ENCODE measurements around the gene LRRC61.
A peak's percentile ranks its signal among the peaks of the same experiment; 100 is the strongest.
"Not testable (repeated sequence)": the region's sequence is repeated elsewhere in the genome, so short reads cannot be mapped to it uniquely, and the experiment has no call there.

LRRC61 gene

DNA sequence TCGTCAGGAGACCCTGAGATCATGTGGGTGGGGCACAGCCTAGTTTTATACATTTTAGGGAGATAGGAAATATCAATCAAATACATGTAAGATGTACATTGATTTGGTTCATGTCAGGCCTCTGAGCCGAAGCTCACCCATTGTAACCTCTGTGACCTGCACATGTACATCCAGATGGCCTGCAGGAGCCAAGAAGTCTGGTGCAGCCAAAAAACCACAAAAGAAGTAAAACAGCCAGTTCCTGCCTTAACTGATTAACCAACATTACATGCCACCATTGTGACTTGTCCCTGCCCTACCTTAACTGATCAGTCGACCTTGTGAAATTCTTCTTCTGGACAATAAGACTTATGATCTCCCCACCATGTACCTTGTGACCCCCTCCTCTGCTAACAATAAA lies 16.0 kb upstream of the LRRC61 start:
- no peak for DNase-seq (ENCODE audit: low spot score)

DNA sequence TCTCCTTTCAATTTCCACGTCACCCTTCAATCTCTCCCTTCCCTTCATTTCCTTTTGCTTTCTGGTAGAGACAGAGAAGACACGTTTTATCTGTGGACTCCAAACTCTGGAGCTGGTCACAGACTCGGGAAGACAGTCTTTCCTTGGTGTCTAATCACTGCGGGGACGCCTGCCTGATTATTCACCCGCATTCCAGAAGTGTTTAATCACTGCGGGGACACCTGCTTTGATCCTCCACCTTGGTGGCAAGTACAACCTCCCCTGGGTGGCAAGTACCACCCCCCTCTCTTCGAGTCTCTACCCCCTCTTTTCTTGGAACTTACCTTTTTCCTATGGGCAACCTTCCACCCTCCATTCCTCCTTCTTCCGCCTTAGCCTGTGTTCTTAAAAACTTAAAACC lies 15.3 kb upstream of the LRRC61 start:
- no peak for DNase-seq (ENCODE audit: low spot score)

DNA sequence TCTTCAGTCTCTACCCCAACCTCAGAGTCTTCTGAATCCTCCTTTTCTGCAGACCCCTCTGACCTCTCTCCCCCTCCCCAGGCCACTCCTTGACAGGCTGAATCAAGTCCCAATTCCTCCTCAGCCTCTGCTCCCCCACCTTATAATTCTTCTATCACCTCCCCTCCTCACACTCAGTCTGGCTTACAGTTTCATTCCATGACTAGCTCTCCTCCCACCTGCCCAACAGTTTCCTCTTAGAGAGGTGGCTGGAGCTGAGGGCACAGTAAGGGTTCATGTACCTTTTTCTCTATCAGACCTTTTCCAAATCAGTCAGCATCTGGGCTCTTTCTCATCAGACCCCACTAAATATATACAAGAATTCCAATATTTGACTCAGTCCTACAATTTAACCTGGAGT lies 14.6 kb upstream of the LRRC61 start:
- DNase-seq (ENCODE audit: low spot score) = no peak

DNA sequence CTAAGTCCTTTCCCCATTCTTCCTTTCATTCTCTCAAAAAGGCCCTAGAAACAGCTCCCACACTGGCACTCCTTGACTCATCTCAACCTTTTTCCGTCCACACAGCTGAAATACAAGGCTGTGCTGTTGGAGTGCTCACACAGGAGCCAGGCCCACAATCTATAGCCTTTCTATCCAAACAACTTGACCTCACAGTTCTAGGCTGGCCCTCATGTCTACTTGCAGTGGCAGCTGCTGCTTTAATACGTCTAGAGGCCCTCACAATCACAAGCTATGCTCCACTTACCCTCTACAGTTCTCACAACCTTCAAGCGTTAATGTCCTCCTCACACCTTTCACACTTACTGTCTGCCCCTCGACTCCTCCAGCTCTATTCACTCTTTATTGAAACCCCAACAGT lies 12.0 kb upstream of the LRRC61 start:
- no peak for DNase-seq (ENCODE audit: low spot score)

DNA sequence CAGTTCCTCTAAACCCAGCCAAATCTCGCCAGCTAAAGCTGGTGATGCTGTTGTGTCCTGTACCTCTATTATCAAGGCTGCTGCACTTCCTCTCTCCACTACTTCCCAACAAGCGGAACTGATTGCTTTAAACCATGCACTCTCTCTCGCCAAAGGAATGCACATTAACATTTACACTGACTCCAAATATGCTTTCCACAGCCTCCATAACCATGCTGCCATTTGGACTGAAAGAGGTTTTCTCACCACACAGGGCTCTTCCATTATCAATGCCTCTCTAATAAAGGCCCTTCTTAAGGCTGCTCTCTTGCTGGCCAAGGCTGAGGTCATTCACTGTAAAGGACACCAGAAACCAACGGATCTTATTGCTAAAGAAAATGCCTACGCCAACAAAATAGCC lies 11.4 kb upstream of the LRRC61 start:
- DNase-seq (ENCODE audit: low spot score) = no peak

DNA sequence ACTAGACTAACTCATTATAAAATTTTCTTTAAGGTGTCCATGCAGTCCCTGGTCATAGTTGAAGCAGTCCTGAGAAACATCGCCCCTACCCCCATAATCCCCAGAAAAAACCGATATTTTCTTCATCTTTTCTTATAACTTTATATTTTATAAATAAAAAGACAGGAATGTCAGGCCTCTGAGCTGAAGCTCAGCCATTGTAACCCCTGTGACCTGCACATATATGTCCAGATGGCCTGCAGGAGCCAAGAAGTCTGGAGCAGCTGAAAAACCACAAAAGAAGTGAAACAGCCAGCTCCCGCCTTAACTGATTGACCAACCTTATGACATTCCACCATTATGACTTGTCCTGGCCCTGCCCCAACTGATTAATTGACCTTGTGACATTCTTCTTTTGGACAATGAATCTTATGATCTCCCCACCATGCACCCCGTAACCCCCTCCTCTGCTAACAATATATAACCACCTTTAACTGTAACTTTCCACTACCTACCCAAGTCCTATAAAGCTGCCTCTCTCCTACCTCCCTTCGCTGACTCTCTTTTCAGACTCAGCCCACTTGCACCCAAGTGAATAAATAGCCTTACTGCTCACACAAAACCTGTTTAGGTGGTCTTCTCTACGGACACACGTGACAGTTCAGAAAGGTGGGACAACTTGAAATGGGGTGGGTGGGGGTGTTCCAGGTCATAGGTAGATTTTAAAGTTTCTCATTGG lies 10.3 kb upstream of the LRRC61 start:
- not testable (repeated sequence) for DNase-seq (ENCODE audit: low spot score)

DNA sequence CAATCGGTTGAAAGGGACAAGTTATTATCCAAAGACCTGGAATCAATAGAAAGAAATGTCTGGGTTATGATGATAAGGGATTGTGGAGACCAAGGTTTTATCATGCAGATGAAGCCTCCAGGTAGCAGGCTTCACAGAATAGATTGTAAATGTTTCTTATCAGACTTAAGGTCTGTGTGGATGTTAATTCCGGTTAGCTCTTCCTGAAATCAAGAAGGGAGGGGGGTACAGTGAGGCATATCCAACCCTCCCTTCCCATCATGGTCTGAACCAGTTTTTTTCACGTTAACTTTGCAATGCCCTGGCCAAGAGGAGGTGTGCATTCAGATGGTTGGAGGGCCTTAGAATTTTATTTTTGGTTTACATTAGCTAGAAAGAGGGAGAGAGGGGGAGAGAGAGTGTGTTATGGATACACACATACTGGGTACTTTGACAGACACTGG lies 9.8 kb upstream of the LRRC61 start:
- DNase-seq (ENCODE audit: low spot score) = no peak

DNA sequence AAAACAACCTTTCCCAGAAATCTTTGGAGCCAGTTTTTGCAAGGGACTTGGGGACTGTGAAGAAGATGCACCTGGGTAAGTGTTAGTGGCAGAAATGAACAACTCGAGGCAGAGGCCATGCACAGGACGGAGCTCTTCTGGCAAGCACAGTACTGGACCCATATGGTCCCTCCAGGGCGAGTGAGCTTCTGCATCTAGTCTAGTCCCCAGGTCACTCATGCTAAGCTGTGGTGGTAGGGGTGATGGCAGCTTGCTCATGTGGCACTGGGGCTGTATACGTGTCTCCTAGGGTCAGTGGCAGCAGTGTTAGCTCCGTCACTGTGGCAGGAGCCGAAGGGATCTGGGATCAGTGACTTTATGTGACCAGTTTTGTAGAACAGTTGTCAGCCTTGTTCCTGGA lies 9.3 kb upstream of the LRRC61 start:
- DNase-seq (ENCODE audit: low spot score) = no peak

DNA sequence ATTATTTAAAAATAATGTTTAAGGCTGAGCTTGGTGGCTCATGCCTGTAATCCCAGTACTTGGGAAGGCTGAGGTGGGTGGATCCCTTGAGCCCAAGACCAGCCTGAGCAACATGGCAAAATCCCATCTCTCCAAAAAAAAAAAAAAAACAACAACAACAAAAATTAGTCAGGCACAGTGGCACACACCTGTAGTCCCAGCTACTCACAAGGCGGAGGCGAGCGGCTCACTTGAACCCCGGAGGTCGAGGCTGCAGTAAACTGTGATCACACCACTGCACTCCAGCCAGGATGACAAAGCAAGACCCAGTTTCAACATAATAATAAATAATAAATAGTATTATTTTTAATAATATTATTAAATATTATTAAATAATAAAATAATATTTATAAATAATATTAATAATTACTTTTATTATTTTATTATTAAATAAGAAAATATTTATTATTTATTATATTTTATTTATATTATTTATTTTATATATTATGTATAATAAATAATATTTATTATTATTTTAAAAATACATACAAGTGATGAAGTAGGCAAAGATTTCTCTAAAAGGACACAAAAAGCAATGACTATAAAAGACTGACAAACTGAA lies 8.4 kb upstream of the LRRC61 start:
- no peak for DNase-seq (ENCODE audit: low spot score)

DNA sequence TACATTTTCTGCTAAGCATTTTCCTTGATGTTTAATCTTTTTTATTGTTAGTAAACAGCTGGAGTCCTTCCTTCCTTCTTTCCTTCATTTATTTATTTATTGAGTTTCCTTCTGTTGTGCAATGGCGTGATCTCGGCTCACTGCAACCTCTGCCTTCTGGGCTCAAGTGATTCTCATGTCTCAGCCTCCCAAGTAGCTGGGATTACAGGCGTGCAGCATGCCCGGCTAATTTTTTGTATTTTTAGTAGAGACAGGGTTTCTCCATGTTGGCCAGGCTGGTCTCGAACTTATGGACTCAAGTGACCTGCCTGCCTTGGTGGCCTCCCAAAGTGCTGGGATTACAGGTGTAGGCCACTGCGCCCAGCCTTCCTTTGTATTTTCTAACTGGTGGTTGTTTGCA lies 6.2 kb upstream of the LRRC61 start:
- not testable (repeated sequence) for DNase-seq (ENCODE audit: low spot score)

DNA sequence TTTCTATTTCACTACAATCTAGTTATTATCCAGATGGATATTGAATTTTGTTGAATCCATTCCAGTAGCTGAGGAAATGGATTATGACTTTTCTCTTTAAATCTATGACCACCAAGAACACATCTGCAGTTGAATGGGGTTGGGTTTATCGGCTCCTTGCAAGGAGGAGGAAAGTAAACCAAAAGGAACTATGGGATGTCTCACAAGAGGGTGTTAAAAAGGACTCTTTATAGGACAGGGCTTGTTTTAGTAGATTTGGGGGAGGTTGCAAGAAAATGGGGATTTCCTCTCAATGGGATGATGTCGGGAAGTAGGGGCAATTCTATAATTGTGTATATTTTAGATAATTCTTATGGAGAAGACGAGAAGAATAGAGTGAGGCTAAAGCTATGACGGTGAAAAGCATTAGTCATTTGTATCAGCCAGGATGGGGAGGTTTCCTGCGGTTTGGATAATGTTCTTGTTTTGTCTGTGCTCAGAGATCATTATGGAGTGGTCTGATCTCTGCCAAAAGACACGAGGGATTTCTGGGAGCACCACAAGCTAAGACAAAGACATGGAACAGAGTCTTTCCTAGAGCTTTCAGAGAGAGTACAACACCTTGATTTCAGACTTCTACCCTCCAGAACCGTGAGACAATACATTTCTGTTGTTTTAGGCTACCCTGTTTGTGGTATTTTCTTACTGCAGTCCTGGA lies 5.3 kb upstream of the LRRC61 start:
- DNase-seq (ENCODE audit: low spot score) = no peak

DNA sequence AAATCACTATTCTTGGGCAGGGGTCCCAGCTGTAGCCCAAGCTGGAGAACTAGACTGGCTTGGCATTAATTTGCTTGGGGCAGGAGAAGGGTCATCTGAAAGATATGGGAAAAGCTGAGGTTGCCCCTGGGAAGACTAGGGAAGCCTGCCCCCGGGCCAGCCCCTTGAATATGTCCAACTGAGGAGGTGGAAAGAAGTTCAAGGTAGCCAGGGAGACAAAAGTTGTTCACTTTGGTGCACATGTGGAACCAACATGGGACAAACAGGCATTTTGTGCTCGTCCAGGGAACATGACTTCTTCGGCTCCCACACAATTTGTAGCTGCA lies 1.4 kb upstream of the LRRC61 start:
- DNase-seq (ENCODE audit: low spot score) = no peak

DNA sequence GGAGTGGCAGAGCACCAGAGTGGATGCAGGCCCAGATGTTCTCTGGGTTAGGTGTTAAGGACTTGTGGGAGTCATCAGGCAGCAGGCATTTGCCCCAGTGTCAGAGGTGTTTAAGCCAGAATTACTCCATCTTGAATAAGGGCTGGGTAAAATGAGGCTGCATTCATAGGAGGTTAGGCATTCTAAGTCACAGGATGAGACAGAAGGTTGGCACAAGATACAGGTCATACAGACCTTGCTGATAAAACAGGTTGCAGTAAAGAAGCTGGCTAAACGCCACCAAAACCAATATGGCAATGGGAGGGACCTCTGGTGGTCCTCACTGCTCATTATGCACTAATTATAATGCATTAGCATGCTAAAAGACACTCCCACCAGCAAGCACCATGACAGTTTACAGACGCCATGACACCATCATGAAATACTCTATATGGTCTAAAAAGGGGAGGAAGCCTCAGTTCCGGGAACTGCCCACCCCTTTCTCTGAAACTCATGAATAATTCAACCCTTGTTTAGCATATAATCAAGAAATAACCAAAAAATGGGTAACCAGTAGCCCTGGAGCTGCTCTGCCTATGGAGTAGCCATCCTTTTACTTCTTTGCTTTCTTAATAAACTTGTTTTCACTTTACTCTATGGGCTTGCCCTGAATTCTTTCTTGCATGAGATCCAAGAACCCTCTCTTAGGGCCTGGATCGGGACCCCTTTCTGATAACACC lies 882 bp upstream of the LRRC61 start:
- peak; percentile 41 for DNase-seq (ENCODE audit: low spot score)

DNA sequence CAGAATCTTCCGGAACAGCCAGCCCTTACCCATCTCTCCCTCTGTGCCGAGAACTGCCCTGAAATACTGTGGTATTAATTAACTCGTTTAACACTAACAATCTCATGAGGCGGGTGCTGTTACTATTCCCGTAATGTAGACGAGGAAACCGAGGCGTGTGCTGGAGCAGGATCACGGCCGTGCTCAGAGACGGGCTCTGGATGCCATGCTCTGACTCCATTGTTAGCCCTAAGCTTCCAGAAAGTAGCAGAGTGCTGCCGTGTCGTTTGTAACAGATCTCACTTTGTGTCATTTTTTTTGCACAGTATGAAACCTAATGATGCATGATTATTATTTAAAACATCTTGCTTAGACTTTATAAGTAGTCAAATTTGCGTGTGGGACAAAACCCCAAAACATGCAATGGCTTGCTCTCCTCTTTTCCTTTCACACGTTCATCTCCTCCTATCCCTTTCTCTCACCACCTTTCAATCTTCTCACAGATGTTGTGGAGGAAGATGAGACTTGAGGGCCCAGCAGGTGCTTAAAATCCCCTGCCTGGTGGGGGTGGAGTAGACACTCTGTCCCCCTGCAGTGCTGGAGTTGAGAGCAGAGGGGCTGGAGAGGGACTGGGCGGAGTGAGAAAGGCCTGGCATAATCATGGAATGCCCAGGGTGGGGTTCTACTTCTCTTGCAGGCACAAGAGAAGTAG lies 672 bp downstream of the LRRC61 start:
- no peak for DNase-seq (ENCODE audit: low spot score)

DNA sequence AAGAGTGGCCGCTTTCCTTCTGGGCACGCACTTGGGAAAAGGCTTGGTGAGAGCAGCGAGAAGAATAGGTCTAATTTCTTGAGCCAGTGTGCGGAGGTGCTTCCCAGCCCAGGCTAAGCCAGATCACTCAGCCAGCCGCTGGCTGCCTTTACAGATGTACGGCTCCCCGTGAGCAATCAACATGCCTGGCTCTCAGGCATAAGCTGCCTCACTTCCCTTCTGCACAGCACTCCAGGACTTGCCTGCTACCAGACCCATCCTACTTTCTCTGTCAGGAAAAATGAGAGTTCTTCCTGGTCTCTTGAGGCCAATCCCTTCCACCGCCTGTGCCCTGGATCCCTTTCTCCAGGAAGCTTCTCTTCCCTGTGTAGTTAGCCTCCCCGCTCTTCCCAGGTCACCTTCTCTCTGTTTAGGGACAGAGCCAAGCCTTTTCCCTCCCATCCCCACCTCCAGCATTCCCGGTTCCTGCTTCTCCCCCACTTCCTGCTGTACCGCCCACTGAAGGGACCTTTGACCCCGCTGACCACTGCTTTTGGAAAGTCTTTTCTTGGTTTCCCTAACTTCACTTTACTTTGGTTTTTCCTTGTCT lies 1.3 kb downstream of the LRRC61 start:
- DNase-seq (ENCODE audit: low spot score) = no peak

DNA sequence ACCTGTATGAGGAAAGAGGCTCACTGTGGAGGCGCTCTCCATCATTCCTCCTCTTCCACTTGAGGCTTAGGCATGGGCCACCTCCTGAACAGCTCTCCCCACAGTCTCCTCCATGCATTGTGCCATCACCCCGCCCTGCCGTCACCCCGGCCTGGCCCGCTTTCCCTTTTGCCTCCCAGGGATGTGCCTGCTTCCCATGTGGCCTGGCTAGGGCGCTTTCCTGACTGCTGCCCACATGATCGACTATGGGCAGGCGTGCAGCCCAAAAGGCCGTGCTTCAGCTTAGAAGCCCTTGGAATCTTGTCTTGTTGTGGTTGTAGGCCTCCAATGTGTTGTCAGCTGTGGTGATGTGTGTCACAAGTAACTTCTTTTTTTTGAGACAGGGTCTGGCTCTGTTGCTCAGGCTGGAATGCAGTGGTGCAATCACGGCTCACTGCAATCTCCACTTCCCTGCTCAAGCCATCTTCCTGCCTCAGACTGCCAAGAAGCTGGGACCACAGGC lies 2.0 kb downstream of the LRRC61 start:
- no peak for DNase-seq (ENCODE audit: low spot score)

DNA sequence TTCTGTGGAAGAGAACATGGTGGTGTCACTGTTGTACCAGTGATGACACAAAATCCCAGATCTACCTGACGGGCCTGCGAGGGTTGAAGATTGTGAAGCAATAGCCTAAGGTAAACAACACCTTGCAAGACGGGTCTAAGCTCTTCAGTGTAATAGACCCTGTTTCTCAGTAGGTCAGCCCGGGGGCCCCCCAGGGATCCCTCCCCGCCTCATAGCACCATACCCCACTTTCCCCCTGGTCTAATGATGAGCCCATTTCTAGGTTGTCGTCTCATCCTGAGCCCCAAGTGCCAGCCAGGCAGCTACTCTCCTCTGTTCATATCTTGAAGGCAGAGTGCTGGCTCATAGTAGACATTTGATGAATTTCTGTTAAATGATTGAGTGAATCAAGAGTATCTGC lies 2.7 kb downstream of the LRRC61 start:
- no peak for DNase-seq (ENCODE audit: low spot score)

DNA sequence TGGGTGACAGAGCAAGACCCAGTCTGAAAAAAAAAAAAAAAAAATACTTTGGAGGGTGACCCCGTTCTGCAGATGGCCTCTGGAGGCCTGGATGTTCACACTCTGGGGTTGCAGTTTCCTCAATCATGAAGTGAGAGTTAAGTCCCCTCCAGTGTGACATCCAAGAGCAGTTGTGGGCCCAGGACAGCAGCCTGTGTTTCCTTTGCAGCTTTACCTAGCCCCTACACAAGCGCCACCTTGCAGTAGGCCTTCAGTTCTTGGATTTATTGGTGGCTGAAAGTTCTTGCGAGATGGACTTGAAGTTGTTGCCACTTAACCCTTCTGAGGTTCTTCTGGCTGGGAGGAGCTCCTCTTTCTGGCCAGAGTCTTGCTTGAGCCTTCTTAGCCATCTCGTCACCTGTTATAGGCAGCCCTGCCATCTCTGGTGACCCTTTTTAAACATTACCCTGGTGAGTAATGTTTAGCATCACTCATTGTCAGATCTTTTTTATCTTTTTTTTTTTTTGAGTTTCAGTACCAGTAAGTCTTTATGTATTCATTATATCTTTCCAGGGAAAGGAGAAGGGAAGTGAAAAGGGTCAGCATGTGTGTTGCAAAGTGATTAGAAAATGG lies 3.6 kb downstream of the LRRC61 start:
- no peak for DNase-seq (ENCODE audit: low spot score)

DNA sequence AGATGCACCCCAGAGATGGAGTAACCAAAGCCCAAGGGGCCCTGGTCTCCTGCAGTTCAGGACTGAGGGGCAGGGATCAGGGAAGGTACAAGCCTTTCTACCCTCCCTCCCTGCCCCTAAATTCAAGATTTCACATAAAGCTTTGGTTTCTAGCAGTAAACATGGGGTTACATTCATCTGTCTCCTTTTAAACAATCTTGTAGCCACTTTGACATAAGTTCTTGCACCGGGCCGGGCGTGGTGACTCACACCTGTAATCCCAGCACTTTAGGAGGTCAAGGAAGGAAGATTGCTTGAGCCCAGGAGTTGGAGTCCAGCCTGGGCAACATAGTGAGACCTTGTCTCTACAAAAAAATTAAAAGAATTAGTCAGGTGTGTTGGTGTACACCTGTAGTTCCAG lies 4.2 kb downstream of the LRRC61 start:
- DNase-seq (ENCODE audit: low spot score) = no peak

DNA sequence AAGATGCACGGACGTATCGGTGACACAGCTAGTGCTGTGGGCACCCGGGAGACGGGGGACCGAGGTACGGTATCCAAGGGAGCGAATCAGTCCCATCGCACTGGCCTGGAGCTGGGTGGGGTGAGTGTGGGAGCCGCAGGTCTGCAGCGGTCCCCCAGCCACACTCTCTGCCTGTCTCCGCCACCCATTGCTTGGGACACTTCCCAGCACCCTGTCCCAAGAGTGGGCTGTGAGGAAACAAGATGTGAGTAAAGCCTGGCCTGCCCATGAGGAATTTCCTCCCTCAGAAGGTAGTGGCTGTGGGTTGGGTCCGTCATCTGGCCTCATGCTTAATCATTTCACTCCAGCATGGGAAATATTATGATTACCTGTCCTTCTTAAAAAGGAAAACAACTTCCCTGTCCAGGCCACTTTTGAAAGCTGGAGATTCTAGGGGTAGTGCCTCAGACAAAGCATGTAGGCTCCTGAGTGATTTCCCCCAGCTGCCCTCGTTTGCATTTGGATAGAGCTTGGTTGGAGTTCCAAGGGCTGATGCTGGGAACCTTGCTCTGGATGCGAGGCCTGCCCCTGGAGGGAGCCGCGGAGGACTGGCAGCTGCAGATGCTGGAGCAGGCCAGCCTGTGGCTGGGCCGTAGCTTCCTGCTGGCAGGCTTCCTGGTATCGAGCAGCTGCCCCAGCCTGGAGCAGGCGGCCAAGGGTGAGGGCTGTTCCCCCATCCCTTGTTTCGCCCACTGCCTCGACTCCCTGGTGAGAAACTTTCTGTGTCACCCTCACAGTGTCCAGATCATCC lies 6.4 kb downstream of the LRRC61 start:
- no peak for DNase-seq (ENCODE audit: low spot score)
